Liver (tissue), 9 donors: ENCODE data around the gene ZNF555. TPM values are rescaled to one million over a fixed set of nuclear protein-coding genes. Genes with fewer than 3 reads are reported as not detected.

ENCODE experiments used
- DNase-seq: peaks from one replicate; pipeline ENCODE4 v3.0.0-alpha.2; 2017; ENCODE audit warnings: low spot score
- H3K27ac ChIP-seq, 2 donors: one replicate each; pipeline ENCODE4 v1.7.0; 2013; ENCODE audit warnings: inconsistent platforms in 2 of 2, low read length in 2 of 2, control low read depth in 1 of 2, low read depth in 1 of 2, mild to moderate bottlenecking in 1 of 2
- H3K27me3 ChIP-seq, 4 donors: one replicate each; pipeline versions ENCODE4 v1.6.1 to v1.7.0; 2013; ENCODE audit warnings: low read length in 3 of 4, inconsistent platforms in 1 of 4, mild to moderate bottlenecking in 1 of 4, moderate library complexity in 1 of 4; ENCODE audit not compliant: control insufficient read depth in 4 of 4, insufficient read depth in 4 of 4
- H3K36me3 ChIP-seq, 4 donors: one replicate each; pipeline versions ENCODE4 v1.6.1 to v1.7.0; 2013; ENCODE audit warnings: low read length in 3 of 4, mild to moderate bottlenecking in 3 of 4, low read depth in 1 of 4, moderate library complexity in 1 of 4; ENCODE audit not compliant: control insufficient read depth in 4 of 4, insufficient read depth in 3 of 4
- H3K4me1 ChIP-seq, 4 donors: one replicate each; pipeline versions ENCODE4 v1.6.1 to v1.7.0; 2013; ENCODE audit warnings: low read length in 3 of 4, mild to moderate bottlenecking in 3 of 4, moderate library complexity in 1 of 4; ENCODE audit not compliant: control insufficient read depth in 4 of 4, insufficient read depth in 4 of 4
- H3K4me3 ChIP-seq, 3 donors: one replicate each; pipeline versions ENCODE4 v1.6.1 to v1.7.0; 2013; ENCODE audit warnings: low read length in 3 of 3, control low read depth in 1 of 3, low read depth in 1 of 3, mild to moderate bottlenecking in 1 of 3
- H3K9ac ChIP-seq, 2 donors: one replicate each; pipeline ENCODE4 v1.7.0; 2013; ENCODE audit warnings: low read length in 2 of 2, mild to moderate bottlenecking in 2 of 2, moderate library complexity in 2 of 2, control low read depth in 1 of 2, low read depth in 1 of 2
- H3K9me3 ChIP-seq, 4 donors: one replicate each; pipeline versions ENCODE4 v1.6.1 to v1.7.0; 2013; ENCODE audit warnings: low read length in 3 of 4; ENCODE audit not compliant: control insufficient read depth in 4 of 4
- EGR1 ChIP-seq, 2 donors: IDR thresholded peaks; 2 replicates each; pipeline ENCODE4 v1.6.1; 2016 to 2018; ENCODE audit warnings: antibody characterized with exemption in 2 of 2, low read depth in 2 of 2
- FOXA2 ChIP-seq: IDR thresholded peaks from 2 replicates; pipeline ENCODE4 v1.6.1; 2016; ENCODE audit warnings: antibody characterized with exemption
- GABPA ChIP-seq, 2 donors: IDR thresholded peaks in 1 of 2; conservative IDR thresholded peaks in 1 of 2; 2 replicates each; pipeline ENCODE4 v1.6.1; 2016; ENCODE audit warnings: antibody characterized with exemption in 2 of 2, mild to moderate bottlenecking in 1 of 2, moderate library complexity in 1 of 2
- HNF4A ChIP-seq, 2 donors: conservative IDR thresholded peaks; 2 replicates each; pipeline ENCODE4 v1.6.1; 2016; ENCODE audit warnings: antibody characterized with exemption in 2 of 2, mild to moderate bottlenecking in 2 of 2
- HNF4G ChIP-seq: IDR thresholded peaks from 2 replicates; pipeline ENCODE4 v1.6.1; 2016; ENCODE audit warnings: antibody characterized with exemption
- JUND ChIP-seq, 2 donors: IDR thresholded peaks; 2 replicates each; pipeline ENCODE4 v1.6.1; 2016; ENCODE audit warnings: antibody characterized with exemption in 2 of 2
- NR2F2 ChIP-seq: IDR thresholded peaks from 2 replicates; pipeline ENCODE4 v1.6.1; 2016; ENCODE audit warnings: antibody characterized with exemption
- RAD21 ChIP-seq, 2 donors: IDR thresholded peaks; 2 replicates each; pipeline ENCODE4 v1.6.1; 2016; ENCODE audit warnings: antibody characterized with exemption in 2 of 2, mild to moderate bottlenecking in 2 of 2
- RXRA ChIP-seq, 2 donors: IDR thresholded peaks; 2 replicates each; pipeline ENCODE4 v1.6.1; 2017 to 2018; ENCODE audit warnings: antibody characterized with exemption in 2 of 2, mild to moderate bottlenecking in 1 of 2
- SP1 ChIP-seq: IDR thresholded peaks from 2 replicates; pipeline ENCODE4 v1.6.1; 2018; ENCODE audit warnings: antibody characterized with exemption, mild to moderate bottlenecking
- TAF1 ChIP-seq: conservative IDR thresholded peaks from 2 replicates; pipeline ENCODE4 v1.6.1; 2016; ENCODE audit warnings: antibody characterized with exemption, mild to moderate bottlenecking
- YY1 ChIP-seq: IDR thresholded peaks from 2 replicates; pipeline ENCODE4 v1.6.1; 2016; ENCODE audit warnings: antibody characterized with exemption, mild to moderate bottlenecking
- WGBS: extraction: QIAGEN DNeasy Blood & Tissue Kit; methylation state at CpG from one replicate; pipeline ENCODE4 v1.1.7; 2013; 5-methylcytosine and 5-hydroxymethylcytosine counted together
- polyA plus RNA-seq, 2 donors: library from polyadenylated mRNA; stranded (reverse) in 1 of 2; unstranded in 1 of 2; fragments of 200-250 nt in 1 of 2; fragments of >200 nt in 1 of 2; fragmentation: Nextera tagmentation in 1 of 2; extraction: Ambion mirVana in 1 of 2; gene quantifications; one replicate each; pipeline versions ENCODE4 v1.2.1 to v1.2.3, GENCODE V29; 2013 to 2015
- total RNA-seq, 2 donors: library from RNA; depleted of rRNA; stranded (reverse); fragments of >200 nt; gene quantifications; one replicate each; pipeline ENCODE4 v1.2.3, GENCODE V29; 2014
- TF ChIP-seq, protein P1 (sequence below): fragments of 150-350 bp; IDR thresholded peaks from 2 replicates; pipeline ENCODE4 v1.5.1; 2017; ENCODE audit warnings: improper control_type of control experiment, low read depth, low read length; ENCODE audit not compliant: missing input control
- TF ChIP-seq, protein P2 (sequence below): IDR thresholded peaks from 2 replicates; pipeline ENCODE4 v1.6.1; 2016; ENCODE audit warnings: antibody characterized with exemption
- TF ChIP-seq, protein P3 (sequence below): IDR thresholded peaks from 2 replicates; pipeline ENCODE4 v1.6.1; 2016; ENCODE audit warnings: antibody characterized with exemption, mild to moderate bottlenecking
- TF ChIP-seq, protein P4 (sequence below): IDR thresholded peaks from 2 replicates; pipeline ENCODE4 v1.6.1; 2016; ENCODE audit warnings: antibody characterized with exemption
- TF ChIP-seq, protein P5 (sequence below): IDR thresholded peaks from 2 replicates; pipeline ENCODE4 v1.6.1; 2016; ENCODE audit warnings: antibody characterized with exemption
- donor health status: healthy.
- donor health status: healthy.
- donor health status: healthy.
- donor health status: healthy.
- donor health status: healthy.

ZNF555 gene
- 1 to 10 TPM; 2.4 to 2.8 TPM for total RNA-seq
- 1 to 10 TPM; 1.3 to 2.0 TPM for polyA plus RNA-seq

DNA sequence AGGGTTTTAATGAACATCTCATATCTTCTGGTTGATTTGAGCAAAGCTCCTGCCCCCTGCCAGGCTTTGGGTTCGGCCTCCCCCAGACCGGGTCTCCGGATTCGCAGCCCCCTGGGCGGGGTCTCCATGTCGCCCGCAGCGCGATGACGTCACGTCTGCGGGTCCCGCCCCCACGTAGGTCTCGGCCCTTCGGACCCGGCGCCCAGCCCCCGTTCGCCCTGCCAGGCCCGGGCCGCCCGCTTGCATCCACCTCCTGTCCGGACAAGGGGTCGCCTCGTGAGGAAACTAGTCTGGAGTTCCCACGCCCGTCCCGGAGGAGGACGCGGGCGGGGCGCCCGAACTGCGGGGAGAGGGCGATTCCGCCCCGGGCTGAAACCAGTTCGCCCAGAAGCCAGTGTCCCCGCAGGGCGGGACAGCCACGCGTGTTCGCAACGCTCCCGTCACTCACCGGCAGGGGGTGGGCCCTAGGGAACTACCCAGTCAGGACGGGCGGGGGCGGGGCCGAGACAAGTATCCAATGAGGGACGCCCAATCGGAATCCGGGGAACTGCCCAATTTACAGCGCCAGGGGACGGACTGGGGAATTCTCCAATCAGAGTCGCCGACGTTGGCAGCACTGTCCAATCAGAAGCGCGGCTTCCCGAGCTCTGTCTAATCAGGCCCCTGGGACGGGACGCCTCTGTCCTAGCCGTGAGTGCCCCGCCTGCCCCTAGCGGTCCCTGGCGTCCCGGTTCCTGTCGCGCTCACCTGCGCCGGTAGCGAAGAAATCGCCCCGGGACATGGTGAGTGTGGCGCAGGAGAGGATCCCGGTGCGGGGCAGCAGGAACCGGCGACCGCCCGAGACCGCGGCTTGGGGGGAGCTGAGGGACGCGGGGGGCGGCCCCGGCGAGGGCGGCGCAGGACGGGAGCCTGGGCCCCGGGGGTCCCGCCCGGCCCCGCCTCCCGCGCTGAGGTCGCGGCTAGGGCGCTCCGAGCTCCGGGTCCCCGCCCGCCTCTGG, at the start of gene ZNF555:
Gene ZNF555, plus strand, starts transcription at position 682 of the 998 bp plus-strand sequence. Its CDS starts 98 bp downstream, at position 780.
- DNase-seq: peak; percentile 97
- WGBS: under 1% methylated on average over 106 of the region's 106 CpGs

DNA sequence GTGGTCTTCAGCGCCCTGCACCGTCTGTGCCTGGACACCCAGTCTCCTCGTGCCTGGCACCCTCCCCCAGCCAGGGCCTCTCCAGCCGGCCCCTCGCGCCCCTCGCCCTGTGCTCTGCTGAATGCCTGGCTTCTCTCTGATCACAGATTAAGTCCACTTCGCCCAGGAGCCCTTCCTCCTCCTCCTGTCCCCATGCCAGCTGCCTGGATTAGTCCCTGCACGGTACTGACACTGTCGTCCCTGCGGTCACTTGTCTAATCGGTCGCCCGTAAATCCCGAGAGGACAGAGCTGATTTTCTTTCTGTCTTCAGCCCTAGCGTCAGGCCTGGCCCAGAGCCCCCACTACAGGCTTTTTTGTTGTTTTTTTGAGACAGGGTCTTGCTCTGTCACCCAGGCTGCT, 49.4 kb upstream of the ZNF555 start:
- no peak for DNase-seq
- H3K9me3 ChIP-seq: no peaks in the 10 kb centered on the region
- H3K27me3 ChIP-seq: no peaks in the 10 kb centered on the region
- H3K27ac ChIP-seq: no peak overlapping the region
- H3K4me3 ChIP-seq: no peak overlapping the region
- 80% methylated on average over 16 of the region's 16 CpGs for WGBS
- H3K36me3 ChIP-seq: no peaks in the 10 kb centered on the region
- H3K9ac ChIP-seq: no peak overlapping the region
- peaks cover 13 to 27% (median 20%) of the 10 kb centered on the region in 4 donors for H3K4me1 ChIP-seq
- TF ChIP-seq EGR1 (IDR thresholded peaks at IDR 0.05; ENCODE audit: low read depth in 2 of 2): no peak
- TF ChIP-seq RAD21 (IDR thresholded peaks at IDR 0.05): no peak
- TF ChIP-seq, protein P1, sequence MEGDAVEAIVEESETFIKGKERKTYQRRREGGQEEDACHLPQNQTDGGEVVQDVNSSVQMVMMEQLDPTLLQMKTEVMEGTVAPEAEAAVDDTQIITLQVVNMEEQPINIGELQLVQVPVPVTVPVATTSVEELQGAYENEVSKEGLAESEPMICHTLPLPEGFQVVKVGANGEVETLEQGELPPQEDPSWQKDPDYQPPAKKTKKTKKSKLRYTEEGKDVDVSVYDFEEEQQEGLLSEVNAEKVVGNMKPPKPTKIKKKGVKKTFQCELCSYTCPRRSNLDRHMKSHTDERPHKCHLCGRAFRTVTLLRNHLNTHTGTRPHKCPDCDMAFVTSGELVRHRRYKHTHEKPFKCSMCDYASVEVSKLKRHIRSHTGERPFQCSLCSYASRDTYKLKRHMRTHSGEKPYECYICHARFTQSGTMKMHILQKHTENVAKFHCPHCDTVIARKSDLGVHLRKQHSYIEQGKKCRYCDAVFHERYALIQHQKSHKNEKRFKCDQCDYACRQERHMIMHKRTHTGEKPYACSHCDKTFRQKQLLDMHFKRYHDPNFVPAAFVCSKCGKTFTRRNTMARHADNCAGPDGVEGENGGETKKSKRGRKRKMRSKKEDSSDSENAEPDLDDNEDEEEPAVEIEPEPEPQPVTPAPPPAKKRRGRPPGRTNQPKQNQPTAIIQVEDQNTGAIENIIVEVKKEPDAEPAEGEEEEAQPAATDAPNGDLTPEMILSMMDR: no peak
- TF ChIP-seq, protein P2, sequence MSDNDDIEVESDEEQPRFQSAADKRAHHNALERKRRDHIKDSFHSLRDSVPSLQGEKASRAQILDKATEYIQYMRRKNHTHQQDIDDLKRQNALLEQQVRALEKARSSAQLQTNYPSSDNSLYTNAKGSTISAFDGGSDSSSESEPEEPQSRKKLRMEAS: no peak
- TF ChIP-seq, protein P3, sequence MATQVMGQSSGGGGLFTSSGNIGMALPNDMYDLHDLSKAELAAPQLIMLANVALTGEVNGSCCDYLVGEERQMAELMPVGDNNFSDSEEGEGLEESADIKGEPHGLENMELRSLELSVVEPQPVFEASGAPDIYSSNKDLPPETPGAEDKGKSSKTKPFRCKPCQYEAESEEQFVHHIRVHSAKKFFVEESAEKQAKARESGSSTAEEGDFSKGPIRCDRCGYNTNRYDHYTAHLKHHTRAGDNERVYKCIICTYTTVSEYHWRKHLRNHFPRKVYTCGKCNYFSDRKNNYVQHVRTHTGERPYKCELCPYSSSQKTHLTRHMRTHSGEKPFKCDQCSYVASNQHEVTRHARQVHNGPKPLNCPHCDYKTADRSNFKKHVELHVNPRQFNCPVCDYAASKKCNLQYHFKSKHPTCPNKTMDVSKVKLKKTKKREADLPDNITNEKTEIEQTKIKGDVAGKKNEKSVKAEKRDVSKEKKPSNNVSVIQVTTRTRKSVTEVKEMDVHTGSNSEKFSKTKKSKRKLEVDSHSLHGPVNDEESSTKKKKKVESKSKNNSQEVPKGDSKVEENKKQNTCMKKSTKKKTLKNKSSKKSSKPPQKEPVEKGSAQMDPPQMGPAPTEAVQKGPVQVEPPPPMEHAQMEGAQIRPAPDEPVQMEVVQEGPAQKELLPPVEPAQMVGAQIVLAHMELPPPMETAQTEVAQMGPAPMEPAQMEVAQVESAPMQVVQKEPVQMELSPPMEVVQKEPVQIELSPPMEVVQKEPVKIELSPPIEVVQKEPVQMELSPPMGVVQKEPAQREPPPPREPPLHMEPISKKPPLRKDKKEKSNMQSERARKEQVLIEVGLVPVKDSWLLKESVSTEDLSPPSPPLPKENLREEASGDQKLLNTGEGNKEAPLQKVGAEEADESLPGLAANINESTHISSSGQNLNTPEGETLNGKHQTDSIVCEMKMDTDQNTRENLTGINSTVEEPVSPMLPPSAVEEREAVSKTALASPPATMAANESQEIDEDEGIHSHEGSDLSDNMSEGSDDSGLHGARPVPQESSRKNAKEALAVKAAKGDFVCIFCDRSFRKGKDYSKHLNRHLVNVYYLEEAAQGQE: no peak
- TF ChIP-seq TAF1: no peak
- no peak for TF ChIP-seq YY1
- TF ChIP-seq GABPA (IDR thresholded peaks at IDR 0.05 in 1 of 2, conservative IDR thresholded peaks at IDR 0.05 in 1 of 2): no peak
- TF ChIP-seq HNF4G: no peak
- TF ChIP-seq JUND (IDR thresholded peaks at IDR 0.05): no peak
- TF ChIP-seq, protein P4, sequence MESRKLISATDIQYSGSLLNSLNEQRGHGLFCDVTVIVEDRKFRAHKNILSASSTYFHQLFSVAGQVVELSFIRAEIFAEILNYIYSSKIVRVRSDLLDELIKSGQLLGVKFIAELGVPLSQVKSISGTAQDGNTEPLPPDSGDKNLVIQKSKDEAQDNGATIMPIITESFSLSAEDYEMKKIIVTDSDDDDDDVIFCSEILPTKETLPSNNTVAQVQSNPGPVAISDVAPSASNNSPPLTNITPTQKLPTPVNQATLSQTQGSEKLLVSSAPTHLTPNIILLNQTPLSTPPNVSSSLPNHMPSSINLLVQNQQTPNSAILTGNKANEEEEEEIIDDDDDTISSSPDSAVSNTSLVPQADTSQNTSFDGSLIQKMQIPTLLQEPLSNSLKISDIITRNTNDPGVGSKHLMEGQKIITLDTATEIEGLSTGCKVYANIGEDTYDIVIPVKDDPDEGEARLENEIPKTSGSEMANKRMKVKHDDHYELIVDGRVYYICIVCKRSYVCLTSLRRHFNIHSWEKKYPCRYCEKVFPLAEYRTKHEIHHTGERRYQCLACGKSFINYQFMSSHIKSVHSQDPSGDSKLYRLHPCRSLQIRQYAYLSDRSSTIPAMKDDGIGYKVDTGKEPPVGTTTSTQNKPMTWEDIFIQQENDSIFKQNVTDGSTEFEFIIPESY: no peak
- TF ChIP-seq RXRA (IDR thresholded peaks at IDR 0.05): no peak
- no peak for TF ChIP-seq FOXA2
- no peak for TF ChIP-seq NR2F2
- TF ChIP-seq, protein P5, sequence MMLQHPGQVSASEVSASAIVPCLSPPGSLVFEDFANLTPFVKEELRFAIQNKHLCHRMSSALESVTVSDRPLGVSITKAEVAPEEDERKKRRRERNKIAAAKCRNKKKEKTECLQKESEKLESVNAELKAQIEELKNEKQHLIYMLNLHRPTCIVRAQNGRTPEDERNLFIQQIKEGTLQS: no peak

More for the DNA sequence above, at the start of gene ZNF555:
- TF ChIP-seq SP1 (peak; percentile 98), RAD21 (IDR thresholded peaks at IDR 0.05) (peak in 1 of 2 donors; percentile 36), YY1 (peak; percentile 32), NR2F2 (no peak), FOXA2 (no peak), HNF4A (conservative IDR thresholded peaks at IDR 0.05) (peak in 1 of 2 donors; percentile 34), GABPA (IDR thresholded peaks at IDR 0.05 in 1 of 2, conservative IDR thresholded peaks at IDR 0.05 in 1 of 2) (peak in 1 of 2 donors; percentile 27), RXRA (IDR thresholded peaks at IDR 0.05) (no peak)
- TF ChIP-seq, protein P1: peak; percentile 39
- TF ChIP-seq, protein P2: peak; percentile 15
- peaks cover 8 to 17% (median 11%) of the 10 kb centered on the region in 4 donors for H3K9me3 ChIP-seq
- H3K27ac ChIP-seq: peak within 1 kb of the TSS; percentile 77 to 88
- no peaks in the 10 kb centered on the region for H3K27me3 ChIP-seq
- peak within 1 kb of the TSS; percentile 18 to 45 for H3K9ac ChIP-seq
- peaks cover 0 to 6% (median 3%) of the 10 kb centered on the region in 4 donors for H3K4me1 ChIP-seq
- H3K36me3 ChIP-seq: peaks cover under 1 to 10% (median 3%) of the 10 kb centered on the region in 4 donors
- peak within 1 kb of the TSS; percentile 74 to 97 (median 82) for H3K4me3 ChIP-seq
